ENCODE data around the gene LRRC37A3.

- TF ChIP-seq, protein P1, sequence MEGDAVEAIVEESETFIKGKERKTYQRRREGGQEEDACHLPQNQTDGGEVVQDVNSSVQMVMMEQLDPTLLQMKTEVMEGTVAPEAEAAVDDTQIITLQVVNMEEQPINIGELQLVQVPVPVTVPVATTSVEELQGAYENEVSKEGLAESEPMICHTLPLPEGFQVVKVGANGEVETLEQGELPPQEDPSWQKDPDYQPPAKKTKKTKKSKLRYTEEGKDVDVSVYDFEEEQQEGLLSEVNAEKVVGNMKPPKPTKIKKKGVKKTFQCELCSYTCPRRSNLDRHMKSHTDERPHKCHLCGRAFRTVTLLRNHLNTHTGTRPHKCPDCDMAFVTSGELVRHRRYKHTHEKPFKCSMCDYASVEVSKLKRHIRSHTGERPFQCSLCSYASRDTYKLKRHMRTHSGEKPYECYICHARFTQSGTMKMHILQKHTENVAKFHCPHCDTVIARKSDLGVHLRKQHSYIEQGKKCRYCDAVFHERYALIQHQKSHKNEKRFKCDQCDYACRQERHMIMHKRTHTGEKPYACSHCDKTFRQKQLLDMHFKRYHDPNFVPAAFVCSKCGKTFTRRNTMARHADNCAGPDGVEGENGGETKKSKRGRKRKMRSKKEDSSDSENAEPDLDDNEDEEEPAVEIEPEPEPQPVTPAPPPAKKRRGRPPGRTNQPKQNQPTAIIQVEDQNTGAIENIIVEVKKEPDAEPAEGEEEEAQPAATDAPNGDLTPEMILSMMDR (IDR thresholded peaks at IDR 0.05), result peak in 4 of 6 experiments; percentile 22 to 43 (median 35)
- peak; percentile 45 to 71 for TF ChIP-seq POLR2A (IDR thresholded peaks at IDR 0.05)
Measured at GRCh38 chr17:64965873-64966287, 46.6 kb upstream of the LRRC37A3 start.

Measured in adrenal gland (tissue), 5 donors.